Glutamatergic neuron (in vitro differentiated cells): ENCODE measurements around the gene CES4A. TPM values are rescaled to one million over a fixed set of nuclear protein-coding genes. Genes with fewer than 3 reads are reported as not detected.

Experiments used
- DNase-seq: peaks from one replicate; pipeline ENCODE4 v3.0.0; 2022
- H3K27ac Mint-ChIP-seq: one replicate; pipeline ENCODE4 v1.8.0; 2020; ENCODE audit warnings: mild to moderate bottlenecking, mixed read lengths, inconsistent platforms; ENCODE audit not compliant: unreplicated experiment
- H3K27me3 Mint-ChIP-seq: one replicate; pipeline ENCODE4 v1.8.0; 2020; ENCODE audit warnings: mild to moderate bottlenecking, moderate library complexity, mixed read lengths, inconsistent platforms; ENCODE audit not compliant: unreplicated experiment
- H3K36me3 Mint-ChIP-seq: one replicate; pipeline ENCODE4 v1.8.0; 2020; ENCODE audit warnings: mild to moderate bottlenecking, mixed read lengths, inconsistent platforms; ENCODE audit not compliant: unreplicated experiment
- H3K4me1 Mint-ChIP-seq: one replicate; pipeline ENCODE4 v1.8.0; 2020; ENCODE audit warnings: mild to moderate bottlenecking, low read depth, mixed read lengths, inconsistent platforms; ENCODE audit not compliant: unreplicated experiment
- H3K4me3 Mint-ChIP-seq: one replicate; pipeline ENCODE4 v1.8.0; 2020; ENCODE audit warnings: mild to moderate bottlenecking, mixed read lengths, inconsistent platforms; ENCODE audit not compliant: unreplicated experiment
- H3K9me3 Mint-ChIP-seq: one replicate; pipeline ENCODE4 v1.8.0; 2020; ENCODE audit warnings: mild to moderate bottlenecking, moderate library complexity, mixed read lengths, inconsistent platforms; ENCODE audit not compliant: unreplicated experiment
- long read RNA-seq: library from polyadenylated mRNA; unstranded; transcript quantifications from one replicate; pipeline ENCODE4 v2.0.0, GENCODE V29; 2020; ENCODE audit not compliant: unreplicated experiment
- total RNA-seq: library from RNA; stranded (reverse); fragmentation: NEBNext Ultra II Directional; extraction: Animal tissue kit (Norgen Biotek cat#: 25700); gene quantifications from one replicate; pipeline ENCODE4 v1.2.1, GENCODE V29; 2021; ENCODE audit not compliant: unreplicated experiment
- TF ChIP-seq, protein P1 (sequence below): fragments of 200-600 bp; sonication (generic); IDR thresholded peaks from one replicate; pipeline ENCODE4 v1.5.0; 2021; ENCODE audit not compliant: partially characterized antibody, unreplicated experiment

Gene CES4A
- 3.6 TPM for total RNA-seq
- long read RNA-seq, partial matches to known transcripts, result 1 of 1 reads
- long read RNA-seq, other reads (novel, unspliced or antisense), result 0 of 1 reads

DNA sequence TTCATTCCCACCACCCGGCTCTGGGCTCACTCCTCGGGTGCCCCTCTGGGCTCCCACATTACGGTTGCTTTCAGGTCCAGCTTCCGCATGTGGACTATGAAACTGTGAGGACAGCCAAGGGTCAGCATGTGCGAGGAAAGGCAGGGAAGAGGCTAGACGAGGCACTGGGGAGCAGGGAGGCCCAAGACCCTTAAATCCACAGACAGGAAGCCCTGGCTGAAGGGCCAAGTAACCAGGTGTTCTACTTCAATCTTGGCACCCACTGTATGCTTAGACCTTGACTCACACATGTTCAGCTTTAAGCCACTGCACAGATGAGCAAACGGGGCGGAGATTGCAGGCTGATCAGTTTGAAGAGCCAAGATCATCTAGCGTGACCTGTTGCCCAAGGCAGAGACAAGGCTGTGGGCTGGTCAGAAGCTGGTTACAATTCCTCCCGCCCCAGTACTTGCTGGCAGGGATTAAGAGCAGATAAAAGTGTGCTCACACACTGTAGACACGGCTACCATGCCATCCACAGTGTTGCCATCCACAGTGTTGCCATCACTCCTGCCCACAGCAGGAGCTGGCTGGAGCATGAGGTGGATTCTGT lies at the start of gene CES4A:
TSS of gene CES4A (plus strand) at position 393 of the 592 bp plus-strand sequence. CDS start at position 577, 184 bp downstream.
- Mint-ChIP-seq H3K27ac (no peak within 1 kb of the TSS), H3K9me3 (peaks cover 4% of the 10 kb centered on the region), H3K4me1 (no peaks in the 10 kb centered on the region), H3K36me3 (no peaks in the 10 kb centered on the region), H3K27me3 (peaks cover 3% of the 10 kb centered on the region), H3K4me3 (no peak within 1 kb of the TSS)
- DNase-seq, result no peak
- TF ChIP-seq, protein P1, sequence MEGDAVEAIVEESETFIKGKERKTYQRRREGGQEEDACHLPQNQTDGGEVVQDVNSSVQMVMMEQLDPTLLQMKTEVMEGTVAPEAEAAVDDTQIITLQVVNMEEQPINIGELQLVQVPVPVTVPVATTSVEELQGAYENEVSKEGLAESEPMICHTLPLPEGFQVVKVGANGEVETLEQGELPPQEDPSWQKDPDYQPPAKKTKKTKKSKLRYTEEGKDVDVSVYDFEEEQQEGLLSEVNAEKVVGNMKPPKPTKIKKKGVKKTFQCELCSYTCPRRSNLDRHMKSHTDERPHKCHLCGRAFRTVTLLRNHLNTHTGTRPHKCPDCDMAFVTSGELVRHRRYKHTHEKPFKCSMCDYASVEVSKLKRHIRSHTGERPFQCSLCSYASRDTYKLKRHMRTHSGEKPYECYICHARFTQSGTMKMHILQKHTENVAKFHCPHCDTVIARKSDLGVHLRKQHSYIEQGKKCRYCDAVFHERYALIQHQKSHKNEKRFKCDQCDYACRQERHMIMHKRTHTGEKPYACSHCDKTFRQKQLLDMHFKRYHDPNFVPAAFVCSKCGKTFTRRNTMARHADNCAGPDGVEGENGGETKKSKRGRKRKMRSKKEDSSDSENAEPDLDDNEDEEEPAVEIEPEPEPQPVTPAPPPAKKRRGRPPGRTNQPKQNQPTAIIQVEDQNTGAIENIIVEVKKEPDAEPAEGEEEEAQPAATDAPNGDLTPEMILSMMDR, result no peak

DNA sequence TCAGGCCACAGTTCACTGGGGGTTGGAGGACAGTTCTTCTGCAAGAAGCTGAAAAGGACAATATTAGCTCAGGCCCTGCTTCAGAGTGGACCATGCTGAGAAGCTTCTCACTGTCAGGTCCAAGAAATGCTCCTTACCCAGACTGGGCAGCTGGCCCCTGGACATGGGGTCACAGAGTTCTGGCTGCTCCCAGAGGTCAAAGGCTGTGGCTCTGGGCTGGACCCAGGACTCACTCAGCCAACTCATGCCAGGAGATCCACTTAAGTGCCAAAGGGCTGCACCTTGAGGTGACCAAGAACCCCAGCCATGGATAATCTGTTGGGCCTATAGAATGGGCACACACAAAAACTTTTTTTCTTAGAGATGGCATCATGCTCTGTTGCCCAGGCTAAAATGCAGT lies 49.0 kb upstream of the CES4A start:
- peaks cover 3% of the 10 kb centered on the region for H3K9me3 Mint-ChIP-seq
- H3K36me3 Mint-ChIP-seq, result no peaks in the 10 kb centered on the region
- H3K4me1 Mint-ChIP-seq, result no peaks in the 10 kb centered on the region
- no peak for DNase-seq
- no peak overlapping the region for H3K27ac Mint-ChIP-seq
- TF ChIP-seq, protein P1, result no peak
- H3K4me3 Mint-ChIP-seq, result no peak overlapping the region
- peaks cover 3% of the 10 kb centered on the region for H3K27me3 Mint-ChIP-seq

DNA sequence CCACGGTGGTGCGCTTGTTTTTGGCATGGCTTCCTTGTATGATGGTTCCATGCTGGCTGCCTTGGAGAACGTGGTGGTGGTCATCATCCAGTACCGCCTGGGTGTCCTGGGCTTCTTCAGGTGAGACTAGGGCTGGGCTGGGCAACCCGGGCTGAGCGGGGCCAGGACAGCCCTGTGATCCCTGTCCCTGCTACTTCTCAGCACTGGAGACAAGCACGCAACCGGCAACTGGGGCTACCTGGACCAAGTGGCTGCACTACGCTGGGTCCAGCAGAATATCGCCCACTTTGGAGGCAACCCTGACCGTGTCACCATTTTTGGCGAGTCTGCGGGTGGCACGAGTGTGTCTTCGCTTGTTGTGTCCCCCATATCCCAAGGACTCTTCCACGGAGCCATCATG lies 48.2 kb upstream of the CES4A start:
- no peak overlapping the region for H3K4me3 Mint-ChIP-seq
- H3K4me1 Mint-ChIP-seq, result no peaks in the 10 kb centered on the region
- peaks cover 1% of the 10 kb centered on the region for H3K9me3 Mint-ChIP-seq
- no peaks in the 10 kb centered on the region for H3K36me3 Mint-ChIP-seq
- TF ChIP-seq, protein P1, result no peak
- DNase-seq, result no peak
- H3K27ac Mint-ChIP-seq, result no peak overlapping the region
- H3K27me3 Mint-ChIP-seq, result no peaks in the 10 kb centered on the region

DNA sequence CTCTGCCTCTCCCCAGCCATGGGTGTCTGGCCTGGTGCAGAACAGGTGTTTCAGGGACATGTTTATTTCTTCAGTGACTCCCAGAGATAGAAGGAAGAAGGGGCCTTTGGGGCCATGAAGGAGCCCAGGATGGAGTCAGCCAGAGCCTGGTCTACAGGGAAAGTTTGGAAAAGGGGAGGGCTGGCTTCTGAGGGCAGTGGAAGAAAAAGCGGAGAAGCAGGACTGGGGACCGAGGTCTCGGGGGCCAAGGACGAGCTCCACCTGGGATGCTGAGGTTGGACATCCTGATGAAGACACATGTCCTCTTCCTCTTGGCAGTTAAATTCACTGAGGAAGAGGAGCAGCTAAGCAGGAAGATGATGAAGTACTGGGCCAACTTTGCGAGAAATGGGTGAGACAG lies 45.4 kb upstream of the CES4A start:
- H3K27ac Mint-ChIP-seq, result no peak overlapping the region
- H3K4me1 Mint-ChIP-seq, result peaks cover 4% of the 10 kb centered on the region
- no peak for DNase-seq
- H3K9me3 Mint-ChIP-seq, result peaks cover 1% of the 10 kb centered on the region
- no peak overlapping the region for H3K4me3 Mint-ChIP-seq
- H3K27me3 Mint-ChIP-seq, result peaks cover 4% of the 10 kb centered on the region
- TF ChIP-seq, protein P1, result no peak
- H3K36me3 Mint-ChIP-seq, result no peaks in the 10 kb centered on the region

DNA sequence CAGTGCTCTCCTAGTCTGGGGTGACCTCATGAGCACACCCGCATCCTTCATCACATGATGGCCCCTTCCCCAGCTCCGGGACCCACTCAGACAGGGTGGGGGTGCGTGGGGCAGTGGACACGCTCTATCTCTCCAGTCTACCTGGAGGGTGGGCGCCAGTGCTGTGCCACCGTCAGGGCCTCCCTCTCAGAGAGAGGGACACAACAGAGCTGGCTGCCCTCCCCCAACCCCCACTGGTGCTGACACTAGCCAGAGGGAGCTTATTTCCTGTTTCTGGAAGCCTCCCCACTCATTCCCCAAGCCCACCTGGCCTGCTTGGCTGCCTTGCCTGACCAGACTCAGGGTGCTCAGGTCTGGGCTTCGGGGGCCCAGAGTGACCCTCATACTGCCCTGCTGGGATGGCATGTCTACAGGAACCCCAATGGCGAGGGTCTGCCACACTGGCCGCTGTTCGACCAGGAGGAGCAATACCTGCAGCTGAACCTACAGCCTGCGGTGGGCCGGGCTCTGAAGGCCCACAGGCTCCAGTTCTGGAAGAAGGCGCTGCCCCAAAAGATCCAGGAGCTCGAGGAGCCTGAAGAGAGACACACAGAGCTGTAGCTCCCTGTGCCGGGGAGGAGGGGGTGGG lies 44.8 kb upstream of the CES4A start:
- H3K4me3 Mint-ChIP-seq, result no peak overlapping the region
- no peaks in the 10 kb centered on the region for H3K36me3 Mint-ChIP-seq
- H3K27ac Mint-ChIP-seq, result no peak overlapping the region
- H3K9me3 Mint-ChIP-seq, result peaks cover 1% of the 10 kb centered on the region
- H3K27me3 Mint-ChIP-seq, result peaks cover 4% of the 10 kb centered on the region
- H3K4me1 Mint-ChIP-seq, result peaks cover 6% of the 10 kb centered on the region
- DNase-seq, result no peak
- TF ChIP-seq, protein P1, result no peak
